AG08396 (cell line): ENCODE data around the gene AGAP1.

ENCODE experiments used
- DNase-seq: peaks from one replicate; pipeline ENCODE4 v3.0.0; 2012; ENCODE audit warnings: low spot score, mixed read lengths

The AGAP1 gene

GRCh38 chr2:235550378-235550760, 56.5 kb downstream of the AGAP1 start:
- no peak for DNase-seq

- no peak for DNase-seq
These were observed 57.1 kb downstream of the AGAP1 start for GRCh38 chr2:235550946-235551345.

GRCh38 chr2:235551965-235552364, 58.1 kb downstream of the AGAP1 start:
- peak; percentile 51 for DNase-seq

GRCh38 chr2:235552671-235553070, 58.8 kb downstream of the AGAP1 start:
- DNase-seq: no peak

DNA sequence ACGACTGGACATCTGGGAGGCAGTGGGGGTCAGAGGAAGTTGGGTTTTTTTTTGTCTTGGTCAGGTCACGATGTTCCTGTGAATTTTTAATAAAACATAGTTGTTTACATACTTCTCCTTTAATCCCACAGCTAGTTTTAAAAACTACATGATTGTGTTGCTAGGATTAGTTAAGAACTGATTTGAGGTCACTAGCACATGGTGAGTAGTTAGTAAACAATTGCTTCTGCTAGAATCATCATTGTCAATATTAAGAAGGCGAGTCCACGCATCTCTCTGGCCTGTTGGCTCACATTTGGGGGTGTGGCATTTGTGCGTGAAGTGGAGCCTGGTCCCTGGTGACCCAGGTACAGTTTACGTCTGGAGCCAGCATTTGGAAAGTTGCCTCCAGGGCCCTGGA, 59.4 kb downstream of the AGAP1 start:
- DNase-seq: no peak

- DNase-seq: no peak
These were observed 59.9 kb downstream of the AGAP1 start for GRCh38 chr2:235553696-235554100.

- DNase-seq: no peak
These were observed 60.5 kb downstream of the AGAP1 start for GRCh38 chr2:235554385-235554784.

DNA sequence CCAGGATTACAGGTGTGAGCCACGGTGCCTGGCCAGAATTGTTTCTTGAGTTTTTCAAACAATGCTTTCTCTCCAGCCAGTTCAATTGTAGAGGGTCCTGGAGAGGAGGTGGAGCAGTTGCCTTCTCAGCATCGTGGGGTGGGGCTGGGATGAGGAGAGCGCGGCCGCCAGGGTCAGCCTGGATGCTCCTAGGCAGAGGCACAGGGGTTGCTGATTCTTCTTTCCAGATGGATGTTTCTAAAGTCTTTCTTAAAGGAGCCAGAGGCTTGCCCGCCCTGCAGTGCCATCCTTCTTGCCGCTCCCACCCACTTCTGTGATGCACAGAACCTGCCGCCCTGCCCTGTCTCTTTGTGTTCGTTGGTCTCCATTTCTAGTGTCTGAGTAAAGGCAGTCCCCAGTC, 61.1 kb downstream of the AGAP1 start:
- no peak for DNase-seq

DNA sequence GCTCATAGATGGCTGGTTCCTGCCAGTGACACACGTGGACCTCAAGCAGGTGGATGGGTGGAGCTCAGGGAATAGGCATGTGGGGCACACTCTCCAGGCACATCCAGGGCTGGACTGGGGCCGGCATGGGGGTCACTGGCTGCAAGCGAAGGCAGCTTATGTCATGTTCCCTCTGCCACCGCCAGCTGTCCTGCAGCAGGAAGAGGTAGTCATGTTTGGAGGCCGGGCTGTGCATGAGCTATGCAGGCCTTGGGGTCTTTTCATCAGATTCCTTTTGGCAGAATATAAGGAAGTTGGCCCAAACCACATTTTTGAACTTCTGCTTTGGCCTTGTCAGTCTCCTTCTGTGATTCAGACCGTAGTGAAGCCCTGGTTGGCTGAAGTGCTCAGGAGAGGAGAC, 61.5 kb downstream of the AGAP1 start:
- no peak for DNase-seq

DNA sequence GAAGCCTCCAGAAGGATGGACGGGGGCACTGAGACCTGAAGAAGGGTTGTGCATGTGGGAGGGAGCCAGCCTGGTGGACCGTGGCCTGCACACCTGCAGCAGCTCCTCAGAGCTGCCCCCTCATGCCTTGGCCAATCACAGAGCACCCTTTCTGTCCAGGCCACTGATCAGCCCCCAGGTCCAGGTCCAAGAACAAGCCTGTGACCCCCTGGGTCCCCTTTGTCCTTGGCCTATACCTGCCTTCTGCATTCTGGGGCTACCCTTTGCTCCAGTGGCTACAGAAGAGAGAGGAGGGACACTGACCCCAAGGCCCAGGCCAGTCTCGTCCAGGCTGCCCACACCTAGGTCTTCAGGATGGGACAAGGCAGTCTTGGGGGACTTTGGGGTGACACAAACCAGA, 62.2 kb downstream of the AGAP1 start:
- DNase-seq: no peak

- no peak for DNase-seq
These were observed 63.1 kb downstream of the AGAP1 start for GRCh38 chr2:235556901-235557300.

GRCh38 chr2:235557903-235558302, 64.1 kb downstream of the AGAP1 start:
- no peak for DNase-seq

- no peak for DNase-seq
These were observed 64.7 kb downstream of the AGAP1 start for GRCh38 chr2:235558572-235558971.

- DNase-seq: no peak
These were observed 66.5 kb downstream of the AGAP1 start for GRCh38 chr2:235560345-235560744.

- DNase-seq: no peak
These were observed 67.6 kb downstream of the AGAP1 start for GRCh38 chr2:235561450-235561849.

DNA sequence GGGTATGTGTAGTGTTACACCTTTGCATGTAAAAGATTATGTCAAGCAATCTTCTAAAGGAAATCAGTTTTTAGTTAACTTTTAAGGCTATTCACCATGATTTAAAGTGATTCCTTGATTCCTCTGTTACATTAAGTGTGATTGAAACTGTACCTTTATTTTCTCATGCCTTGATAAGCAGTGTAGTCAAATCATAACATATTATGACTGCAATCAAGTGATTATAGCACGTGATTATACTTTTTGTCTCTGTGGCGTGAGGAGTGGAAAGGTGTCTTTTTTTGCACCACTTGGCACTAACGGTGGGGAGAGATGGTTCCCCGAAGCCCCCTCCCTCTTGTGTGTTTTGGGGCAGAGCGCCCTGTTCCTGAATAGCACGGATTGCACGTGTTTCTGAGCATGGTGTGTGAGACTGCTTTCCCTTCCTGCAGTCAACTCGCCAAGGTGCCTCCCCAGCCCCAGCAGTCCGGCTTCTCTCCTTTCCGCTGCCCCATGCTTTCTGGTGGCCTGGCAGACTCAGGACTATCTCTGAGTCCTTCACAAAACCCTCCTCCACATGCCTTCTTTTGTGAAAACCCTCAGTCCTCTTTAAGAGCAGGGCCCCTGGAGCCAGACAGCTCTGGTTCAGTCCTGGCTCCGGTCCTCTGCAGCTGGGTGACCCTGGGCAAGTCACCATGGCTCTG, 68.4 kb downstream of the AGAP1 start:
- DNase-seq: no peak

- DNase-seq: no peak
These were observed 69.4 kb downstream of the AGAP1 start for GRCh38 chr2:235563056-235563910.

DNA sequence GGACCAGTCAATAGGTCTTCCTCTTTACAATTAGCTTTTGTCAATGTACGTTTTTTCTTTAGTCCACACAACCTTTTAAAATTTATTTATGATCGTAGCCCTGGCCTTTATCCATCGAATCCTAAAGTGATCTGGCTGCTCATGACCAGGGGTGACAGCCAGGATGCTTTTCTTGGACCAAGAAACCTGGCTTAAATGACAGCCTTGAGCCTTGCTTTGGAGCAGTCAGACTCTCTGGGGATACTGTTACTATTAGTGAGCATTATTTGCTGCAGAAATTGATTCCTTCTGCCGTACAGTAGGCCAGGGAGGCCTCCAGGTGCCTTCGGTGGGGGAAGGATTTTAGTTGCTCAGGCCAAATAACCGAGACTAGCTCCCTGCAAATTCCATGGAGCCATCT, 70.2 kb downstream of the AGAP1 start:
- DNase-seq: no peak

DNA sequence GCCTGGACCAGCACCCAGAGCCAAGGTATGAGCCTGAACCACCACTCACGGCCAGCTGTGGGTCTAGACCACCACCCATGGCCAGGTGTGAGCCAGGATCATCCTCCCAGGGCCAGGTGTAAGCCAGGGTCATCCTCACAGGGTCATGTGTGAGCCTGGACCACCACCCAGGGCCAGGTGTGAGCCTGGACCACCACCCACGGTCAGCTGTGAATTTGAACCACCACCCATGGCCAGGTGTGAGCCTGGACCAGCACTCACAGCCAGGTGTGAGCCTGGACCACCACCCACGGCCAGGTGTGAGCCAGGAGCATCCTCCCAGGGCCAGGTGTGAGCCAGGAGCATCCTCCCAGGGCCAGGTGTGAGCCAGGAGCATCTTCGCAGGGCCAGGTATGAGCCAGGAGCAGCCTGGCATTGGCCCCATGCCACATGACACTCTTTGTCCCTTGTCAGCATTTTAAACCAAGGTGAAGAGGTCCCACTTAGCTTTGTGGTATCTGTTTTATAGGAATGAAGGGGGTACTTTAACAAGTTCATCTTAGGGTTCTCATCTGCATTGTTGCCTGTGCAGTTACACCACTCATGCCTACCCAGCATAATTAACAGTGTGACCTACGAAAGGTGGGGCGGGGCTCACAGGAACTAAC, 71.2 kb downstream of the AGAP1 start:
- no peak for DNase-seq

DNA sequence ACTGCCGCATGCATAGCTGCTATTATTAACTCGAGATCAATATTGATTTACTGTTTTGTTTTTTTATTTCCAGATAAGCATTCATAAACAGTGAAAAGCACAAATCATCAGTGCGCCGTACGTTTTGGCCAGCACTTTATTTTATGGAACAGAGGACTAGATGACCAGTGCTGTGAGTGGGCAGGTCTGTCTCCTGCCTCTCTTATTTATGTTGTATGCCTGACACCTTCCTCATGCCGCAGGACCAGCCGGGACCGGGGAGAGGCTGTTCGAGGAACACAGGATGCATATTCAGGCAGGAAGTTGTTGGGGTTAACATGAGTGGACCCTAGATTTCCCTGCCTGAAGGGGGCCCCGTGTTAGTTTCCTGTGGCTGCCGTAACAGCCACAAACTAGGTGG, 72.6 kb downstream of the AGAP1 start:
- DNase-seq: no peak

DNA sequence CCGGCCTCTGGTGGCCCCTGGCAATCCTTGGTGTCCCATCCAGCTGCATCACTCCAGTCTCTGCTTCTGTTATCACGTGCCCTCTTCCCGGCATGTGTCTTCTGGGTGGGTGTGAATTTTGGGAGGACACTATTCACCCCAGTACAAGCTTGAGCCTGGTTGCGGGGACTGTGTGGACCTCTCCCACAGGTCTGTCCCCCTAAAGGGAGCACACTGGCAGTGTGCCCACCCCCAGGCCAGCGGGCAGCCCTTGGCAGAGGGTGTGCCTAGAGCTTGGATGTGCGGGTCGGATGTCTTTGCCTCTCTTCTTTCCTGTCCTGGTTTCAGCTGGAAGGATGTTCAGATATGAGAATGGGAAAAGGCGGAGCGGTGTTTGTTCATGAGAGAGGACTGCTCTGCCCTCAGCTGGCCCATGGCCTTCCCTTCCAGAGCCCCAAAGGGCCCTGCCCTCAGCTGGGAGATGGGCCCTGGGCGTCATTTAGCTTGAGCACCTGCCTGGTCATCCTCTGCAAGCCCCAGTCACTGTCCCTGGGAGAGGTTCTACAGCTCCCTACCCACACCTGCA, 73.2 kb downstream of the AGAP1 start:
- no peak for DNase-seq

- DNase-seq: no peak
These were observed 74.0 kb downstream of the AGAP1 start for GRCh38 chr2:235567842-235568241.

DNA sequence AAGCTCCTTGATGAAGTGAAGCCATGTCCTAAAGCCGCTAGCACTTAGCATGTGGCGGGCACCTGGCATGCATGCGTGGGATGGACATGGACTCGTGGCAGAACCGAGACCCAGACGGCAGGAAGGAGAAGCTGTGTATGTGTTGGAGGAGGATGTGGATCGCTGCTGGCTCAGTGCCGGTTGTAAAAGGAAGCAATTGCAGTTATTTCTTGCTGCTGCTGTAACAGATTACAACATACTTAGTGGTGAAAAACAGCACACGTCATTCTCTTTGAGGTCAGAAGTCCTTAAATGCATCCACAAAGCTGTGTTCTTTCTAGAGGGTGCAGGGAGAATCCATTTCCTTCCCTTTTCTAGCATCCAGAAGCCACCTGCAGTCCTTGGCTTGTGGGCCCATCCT, 74.6 kb downstream of the AGAP1 start:
- no peak for DNase-seq
